Mesendoderm (in vitro differentiated cells): ENCODE data around the gene LGALS3.
A peak's percentile ranks its signal among the peaks of the same experiment; 100 is the strongest.

Experiments
- DNase-seq: peaks from one replicate; pipeline ENCODE4 v3.0.0; 2013
- H2AK5ac ChIP-seq: 2 replicates; pipeline ENCODE4 v1.6.1; 2013; ENCODE audit warnings: low read length, inconsistent platforms
- H2BK120ac ChIP-seq: 2 replicates; pipeline ENCODE4 v1.6.1; 2013; ENCODE audit warnings: low read depth, mild to moderate bottlenecking, low read length, moderate library complexity, mixed read lengths
- H2BK15ac ChIP-seq: replicated peaks from 2 replicates; pipeline ENCODE4 v1.6.1; 2013; ENCODE audit warnings: low read depth, mild to moderate bottlenecking, moderate library complexity
- H2BK5ac ChIP-seq: 2 replicates; pipeline ENCODE4 v1.6.1; 2013; ENCODE audit warnings: low read length, inconsistent platforms
- H3K18ac ChIP-seq: 2 replicates; pipeline ENCODE4 v1.6.1; 2013; ENCODE audit warnings: mild to moderate bottlenecking, low read length, mixed read lengths
- H3K23ac ChIP-seq: one replicate; pipeline ENCODE4 v1.6.1; 2013; ENCODE audit warnings: low read length
- H3K27ac ChIP-seq: 2 replicates; pipeline ENCODE4 v1.5.1; 2013; ENCODE audit warnings: low read depth, mild to moderate bottlenecking, inconsistent platforms, low read length, moderate library complexity
- H3K27me3 ChIP-seq: 2 replicates; pipeline ENCODE4 v1.6.1; 2013; ENCODE audit warnings: low read length, control low read depth, mild to moderate bottlenecking, inconsistent platforms; ENCODE audit not compliant: insufficient read depth, poor library complexity
- H3K36me3 ChIP-seq: 2 replicates; pipeline ENCODE4 v1.6.1; 2013; ENCODE audit warnings: low read length, inconsistent platforms; ENCODE audit not compliant: control insufficient read depth, insufficient read depth
- H3K4ac ChIP-seq: one replicate; pipeline ENCODE4 v1.6.1; 2013; ENCODE audit warnings: low read depth, mild to moderate bottlenecking, low read length, moderate library complexity
- H3K4me1 ChIP-seq: 2 replicates; pipeline ENCODE4 v1.6.1; 2013; ENCODE audit warnings: low read depth, low read length, inconsistent platforms; ENCODE audit not compliant: control insufficient read depth
- H3K4me2 ChIP-seq: 2 replicates; pipeline ENCODE4 v1.6.1; 2013; ENCODE audit warnings: low read length
- H3K4me3 ChIP-seq: 2 replicates; pipeline ENCODE4 v1.5.1; 2013; ENCODE audit warnings: mild to moderate bottlenecking, low read length
- H3K56ac ChIP-seq: one replicate; pipeline ENCODE4 v1.6.1; 2013; ENCODE audit warnings: low read length
- H3K79me1 ChIP-seq: 2 replicates; pipeline ENCODE4 v1.6.1; 2013; ENCODE audit warnings: low read length, inconsistent platforms
- H3K79me2 ChIP-seq: 2 replicates; pipeline ENCODE4 v1.6.1; 2013; ENCODE audit warnings: mild to moderate bottlenecking, low read length; ENCODE audit not compliant: control insufficient read depth, insufficient read depth
- H3K9ac ChIP-seq: 2 replicates; pipeline ENCODE4 v1.6.1; 2013; ENCODE audit warnings: low read length, inconsistent platforms
- H4K5ac ChIP-seq: one replicate; pipeline ENCODE4 v1.6.1; 2013; ENCODE audit warnings: low read length
- H4K8ac ChIP-seq: one replicate; pipeline ENCODE4 v1.6.1; 2013; ENCODE audit warnings: low read depth, mild to moderate bottlenecking, control low read depth, low read length, moderate library complexity
- WGBS: extraction: QIAGEN DNeasy Blood & Tissue Kit; methylation state at CpG from one replicate; pipeline ENCODE4 v1.1.7; 2013; ENCODE audit warnings: low lambda C conversion rate, missing lambda C conversion rate; ENCODE audit not compliant: insufficient coverage; ENCODE audit errors: extremely low coverage; 5-methylcytosine and 5-hydroxymethylcytosine counted together

The LGALS3 gene

DNA sequence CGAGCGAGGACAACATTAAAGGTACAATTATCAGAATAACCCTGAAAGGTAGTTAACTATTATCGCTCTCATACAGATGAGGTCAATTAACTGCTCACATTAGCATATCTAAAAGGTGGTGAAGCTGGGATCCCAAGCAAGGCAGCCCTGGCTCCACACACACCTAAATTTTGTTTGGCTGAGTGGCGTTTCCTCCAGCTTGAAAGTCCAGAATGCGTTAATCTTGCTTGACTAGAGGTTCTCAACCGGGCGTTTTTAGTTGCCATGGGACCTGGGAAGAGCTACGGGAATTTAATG lies 61.8 kb downstream of the LGALS3 start:
- Histone ChIP-seq H3K4ac (peak overlapping the region; percentile 84), H3K23ac (peak overlapping the region; percentile 91), H3K27ac (peak overlapping the region; percentile 73), H3K18ac (peak overlapping the region; percentile 92), H2BK120ac (peak overlapping the region; percentile 68), H3K4me3 (peak overlapping the region; percentile 93), H3K79me1 (peaks cover 4% of the 10 kb centered on the region), H2BK15ac (no peak overlapping the region), H4K8ac (no peak overlapping the region), H3K56ac (peak overlapping the region; percentile 99), H3K4me2 (peak overlapping the region; percentile 83), H3K79me2 (peaks cover 36% of the 10 kb centered on the region), H3K27me3 (no peaks in the 10 kb centered on the region), H3K36me3 (no peaks in the 10 kb centered on the region), H2AK5ac (peak overlapping the region; percentile 38), H2BK5ac (peak overlapping the region; percentile 97), H3K9ac (peak overlapping the region; percentile 95), H3K4me1 (peaks cover 5% of the 10 kb centered on the region), H4K5ac (no peak overlapping the region)
- no peak for DNase-seq
- no CpG with 5 or more reads among the region's 8 CpGs for WGBS

DNA sequence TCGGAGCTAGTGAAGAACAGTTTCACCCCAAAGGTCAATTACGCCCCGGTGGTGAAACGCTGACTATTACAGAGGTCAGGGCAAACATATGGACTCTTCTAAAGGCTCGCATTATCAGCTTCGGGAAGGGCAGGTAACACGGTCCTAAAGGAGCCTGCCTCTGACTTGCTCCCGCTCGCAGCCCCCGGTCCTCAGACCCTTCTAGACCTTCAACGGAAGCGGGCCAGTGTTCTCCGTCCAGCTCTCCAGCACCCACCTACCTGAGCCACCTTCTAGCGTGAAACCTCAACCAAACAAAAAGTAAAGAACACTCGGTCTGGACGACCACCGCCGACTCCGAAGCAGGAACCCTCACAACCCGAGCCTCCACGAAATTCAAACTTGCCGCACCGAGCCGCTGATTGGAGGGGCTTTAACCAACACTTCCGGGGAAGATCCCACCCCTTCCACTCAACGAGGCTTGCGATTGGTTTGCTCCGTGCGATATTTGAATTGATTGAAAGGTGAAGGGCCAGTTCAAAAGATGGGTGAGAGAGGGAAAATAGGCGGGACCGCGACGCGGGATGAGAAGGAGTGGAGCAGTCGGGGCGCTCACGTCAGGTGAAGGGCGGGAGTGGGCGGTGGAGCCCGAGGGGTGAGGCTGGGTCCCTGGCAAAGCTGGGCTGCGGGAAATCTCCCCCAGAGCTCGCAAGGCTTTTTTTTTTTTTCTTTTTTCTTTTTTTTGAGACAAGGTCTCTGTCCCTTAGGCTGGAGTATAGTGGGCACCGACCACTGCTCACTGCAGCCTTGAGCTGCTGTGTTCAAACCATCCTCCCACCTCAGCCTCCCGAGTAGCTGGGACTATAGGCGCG lies 62.4 kb downstream of the LGALS3 start, which contains the start of gene DLGAP5:
DLGAP5 (minus strand) TSS at position 383 of the 851 bp plus-strand sequence. CDS start 2,406 bp downstream, outside the sequence.
- Histone ChIP-seq H2BK15ac (no peak within 1 kb of the TSS), H3K79me1 (peaks cover 4% of the 10 kb centered on the region), H2AK5ac (peak within 1 kb of the TSS; percentile 38), H4K5ac (no peak within 1 kb of the TSS), H3K56ac (peak within 1 kb of the TSS; percentile 99), H3K4me1 (peaks cover 5% of the 10 kb centered on the region), H3K9ac (peak within 1 kb of the TSS; percentile 95), H3K79me2 (peaks cover 36% of the 10 kb centered on the region), H2BK120ac (peak within 1 kb of the TSS; percentile 68), H3K27me3 (no peaks in the 10 kb centered on the region), H3K27ac (peak within 1 kb of the TSS; percentile 73), H3K18ac (peak within 1 kb of the TSS; percentile 92), H3K4me3 (peak within 1 kb of the TSS; percentile 93), H3K4me2 (peak within 1 kb of the TSS; percentile 83), H3K36me3 (no peaks in the 10 kb centered on the region), H4K8ac (no peak within 1 kb of the TSS), H2BK5ac (peak within 1 kb of the TSS; percentile 97), H3K23ac (peak within 1 kb of the TSS; percentile 91), H3K4ac (peak within 1 kb of the TSS; percentile 84)
- no CpG with 5 or more reads among the region's 46 CpGs for WGBS
- DNase-seq: peak; percentile 99

DNA sequence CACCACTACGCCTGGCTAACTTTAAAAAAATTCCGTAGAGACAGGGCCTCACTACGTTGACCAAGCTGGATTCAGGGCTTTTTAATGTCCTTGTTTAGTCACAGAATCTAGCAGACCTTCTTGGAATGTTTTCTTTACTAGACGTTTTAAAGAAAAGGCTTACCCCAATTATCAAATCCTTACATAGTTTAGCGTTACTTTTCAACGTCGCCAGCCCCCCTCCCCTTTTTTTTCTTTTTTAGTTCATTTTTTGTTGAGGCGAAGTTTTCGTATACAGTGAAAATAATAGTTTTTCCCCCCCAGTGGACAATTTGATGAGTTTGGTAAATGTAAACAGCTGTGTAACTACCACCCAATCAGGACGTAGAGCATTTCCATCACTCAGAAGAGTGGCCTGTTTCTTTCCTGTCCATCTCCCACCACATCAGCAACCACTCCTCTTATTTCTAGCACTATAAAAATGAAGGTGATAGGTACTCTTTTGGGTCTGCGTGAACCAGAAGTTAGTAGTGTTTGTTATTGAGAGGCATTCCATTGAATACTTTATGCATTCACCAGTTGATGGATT lies 63.1 kb downstream of the LGALS3 start:
- Histone ChIP-seq H3K27ac (no peak overlapping the region), H3K4me2 (peak overlapping the region; percentile 7)
- WGBS: no CpG with 5 or more reads among the region's 11 CpGs

GRCh38 chr14:55194656-55195355 lies 65.8 kb downstream of the LGALS3 start:
- H4K8ac ChIP-seq: no peak overlapping the region
- H3K79me1 ChIP-seq: peaks cover 2% of the 10 kb centered on the region
- H2BK5ac ChIP-seq: no peak overlapping the region
- H2BK120ac ChIP-seq: no peak overlapping the region
- no peak for DNase-seq
- peaks cover 12% of the 10 kb centered on the region for H3K79me2 ChIP-seq
- no peak overlapping the region for H2AK5ac ChIP-seq
- H3K9ac ChIP-seq: no peak overlapping the region
- no peak overlapping the region for H3K4me2 ChIP-seq
- H3K27ac ChIP-seq: no peak overlapping the region
- no peak overlapping the region for H3K4me3 ChIP-seq
- no peak overlapping the region for H3K23ac ChIP-seq
- H3K56ac ChIP-seq: no peak overlapping the region
- no peak overlapping the region for H4K5ac ChIP-seq
- no CpG with 5 or more reads among the region's 5 CpGs for WGBS
- H3K4me1 ChIP-seq: no peaks in the 10 kb centered on the region
- no peak overlapping the region for H3K18ac ChIP-seq
- H3K4ac ChIP-seq: no peak overlapping the region
- H2BK15ac ChIP-seq: no peak overlapping the region
- H3K27me3 ChIP-seq: no peaks in the 10 kb centered on the region
- no peaks in the 10 kb centered on the region for H3K36me3 ChIP-seq

More for the DNA sequence above, 63.1 kb downstream of the LGALS3 start:
- Histone ChIP-seq H4K5ac (no peak overlapping the region), H3K79me2 (peaks cover 32% of the 10 kb centered on the region), H3K4ac (no peak overlapping the region), H3K4me1 (peaks cover 5% of the 10 kb centered on the region), H3K56ac (peak overlapping the region; percentile 75), H3K79me1 (peaks cover 4% of the 10 kb centered on the region), H3K27me3 (no peaks in the 10 kb centered on the region), H3K4me3 (peak overlapping the region; percentile 26), H3K23ac (no peak overlapping the region), H2BK120ac (no peak overlapping the region), H4K8ac (no peak overlapping the region), H3K36me3 (no peaks in the 10 kb centered on the region), H2AK5ac (no peak overlapping the region), H3K9ac (peak overlapping the region; percentile 67), H2BK5ac (no peak overlapping the region), H3K18ac (no peak overlapping the region), H2BK15ac (no peak overlapping the region)
- DNase-seq: no peak
